HCT116 (cell line): ENCODE results near the gene TFDP1. TPM values are rescaled to one million over a fixed set of nuclear protein-coding genes. Genes with fewer than 3 reads are reported as not detected.

Experiments used
- ATAC-seq: fragments of 200-7000 bp; cut with Tn5 transposase; 2 replicates; pipeline ENCODE4 v1.9.1; 2020; ENCODE audit warnings: mild to moderate bottlenecking, moderate library complexity
- BruUV-seq: library from RNA; stranded (reverse); fragments of 400-500 nt; replicated peaks from 2 replicates; lab custom pipeline; 2021; lab: Mats Ljungman, UMichigan
- CTCF ChIA-PET: fragments of 300-600 bp; sonication (Branson Sonifier 250); formaldehyde crosslinking; loops from one replicate; lab custom pipeline; 2021; ENCODE audit warnings: antibody characterized with exemption; lab: Charles Lee
- POLR2A ChIA-PET: fragments of 300-600, 350-600 bp; sonication (Branson Sonifier 250); formaldehyde crosslinking; loops from one replicate; lab custom pipeline; 2021; ENCODE audit warnings: antibody characterized with exemption; lab: Charles Lee
- RAD21 ChIA-PET, 2 experiments: fragments of 300-600 bp; sonication (Branson Sonifier 250); formaldehyde crosslinking; loops; one replicate each; lab custom pipeline; 2023; ENCODE audit warnings: low total read pairs in 2 of 2; ENCODE audit not compliant: uncharacterized antibody in 2 of 2, unreplicated experiment in 2 of 2, low non-redundant PET in 1 of 2; lab: Charles Lee
- DNase-seq: peaks from one replicate; pipeline ENCODE4 v3.0.0-alpha.2; 2010; ENCODE audit warnings: low read depth, low spot score
- H2AFZ ChIP-seq: fragments of 200-600 bp; shearing (Covaris generic), sonication (generic); 2 replicates; pipeline ENCODE4 v1.6.1; 2017; ENCODE audit warnings: low read depth, mixed run types, mixed read lengths, antibody characterized with exemption, low read length; ENCODE audit not compliant: poor library complexity, severe bottlenecking
- H3K27ac ChIP-seq: 2 replicates; pipeline ENCODE4 v1.5.1; 2012; ENCODE audit warnings: low read depth, low read length
- H3K27me3 ChIP-seq: fragments of 200-600 bp; sonication (generic); 2 replicates; pipeline ENCODE4 v1.6.1; 2016; ENCODE audit warnings: mixed run types, low read length, mixed read lengths; ENCODE audit not compliant: insufficient read depth
- H3K36me3 ChIP-seq, 2 experiments: fragments of 200-500 bp in 1 of 2; fragments of 200-600 bp in 1 of 2; sonication (Bioruptor generic) in 1 of 2; sonication (generic) in 1 of 2; 2 replicates each; pipeline versions ENCODE4 v1.5.1 to v1.6.1; 2014 to 2016; ENCODE audit warnings: low read length in 2 of 2, inconsistent platforms in 1 of 2, mixed read lengths in 1 of 2, mixed run types in 1 of 2; ENCODE audit not compliant: insufficient read depth in 2 of 2, control insufficient read depth in 1 of 2
- H3K4me1 ChIP-seq, 2 experiments: fragments of 200-600 bp in 1 of 2; sonication (generic) in 1 of 2; 2 replicates each; pipeline versions ENCODE4 v1.5.1 to v1.6.1; 2012 to 2017; ENCODE audit warnings: low read length in 2 of 2, inconsistent platforms in 1 of 2, mild to moderate bottlenecking in 1 of 2, mixed read lengths in 1 of 2, mixed run types in 1 of 2, moderate library complexity in 1 of 2; ENCODE audit not compliant: insufficient read depth in 2 of 2, control insufficient read depth in 1 of 2
- H3K4me2 ChIP-seq: fragments of 200-600 bp; sonication (generic); 2 replicates; pipeline ENCODE4 v1.6.1; 2017; ENCODE audit warnings: mixed run types, low read length, mixed read lengths
- H3K4me3 ChIP-seq, 2 experiments: fragments of 200-600 bp in 1 of 2; sonication (generic) in 1 of 2; replicated peaks in 1 of 2; 2 replicates each; pipeline ENCODE4 v1.5.1; 2011 to 2016; ENCODE audit warnings: low read length in 2 of 2, control low read depth in 1 of 2, low read depth in 1 of 2, mild to moderate bottlenecking in 1 of 2, mixed read lengths in 1 of 2, mixed run types in 1 of 2
- H3K79me2 ChIP-seq: fragments of 200-600 bp; sonication (generic); 2 replicates; pipeline ENCODE4 v1.6.1; 2017; ENCODE audit warnings: mild to moderate bottlenecking, mixed run types, low read length, moderate library complexity, mixed read lengths; ENCODE audit not compliant: insufficient read depth
- H3K9ac ChIP-seq: fragments of 200-600 bp; sonication (generic); 2 replicates; pipeline ENCODE4 v1.6.1; 2016; ENCODE audit warnings: low read length, mixed read lengths
- H3K9me2 ChIP-seq: fragments of 200-600 bp; sonication (generic), shearing (Covaris generic); 2 replicates; pipeline ENCODE4 v1.6.1; 2017; ENCODE audit warnings: mixed run types, mild to moderate bottlenecking, moderate library complexity; ENCODE audit not compliant: insufficient read depth
- H3K9me3 ChIP-seq, 2 experiments: fragments of 200-500 bp in 1 of 2; fragments of 200-600 bp in 1 of 2; sonication (Bioruptor generic) in 1 of 2; sonication (generic) in 1 of 2; 2 replicates each; pipeline ENCODE4 v1.6.1; 2014 to 2017; ENCODE audit warnings: low read length in 2 of 2, mixed read lengths in 2 of 2, inconsistent platforms in 1 of 2, low read depth in 1 of 2, mild to moderate bottlenecking in 1 of 2, mixed run types in 1 of 2, moderate library complexity in 1 of 2; ENCODE audit not compliant: control insufficient read depth in 1 of 2, insufficient read depth in 1 of 2
- H4K20me1 ChIP-seq: fragments of 200-600 bp; sonication (generic), shearing (Covaris generic); 2 replicates; pipeline ENCODE4 v1.6.1; 2017; ENCODE audit warnings: mixed run types, mild to moderate bottlenecking, moderate library complexity; ENCODE audit not compliant: insufficient read depth
- ATF3 ChIP-seq: IDR thresholded peaks from 2 replicates; pipeline ENCODE4 v1.6.1; 2012
- CBX3 ChIP-seq: IDR thresholded peaks from 2 replicates; pipeline ENCODE4 v1.6.1; 2012; ENCODE audit warnings: low read depth
- CEBPB ChIP-seq: IDR thresholded peaks from 2 replicates; pipeline ENCODE4 v1.6.1; 2012; ENCODE audit warnings: low read depth
- ELF1 ChIP-seq: IDR thresholded peaks from 2 replicates; pipeline ENCODE4 v1.6.1; 2012; ENCODE audit warnings: low read depth, borderline replicate concordance
- EZH2 ChIP-seq: fragments of 200-600 bp; sonication (generic); IDR thresholded peaks from 2 replicates; pipeline ENCODE4 v1.6.1; 2017; ENCODE audit warnings: antibody characterized with exemption, mixed run types
- EZH2phosphoT487 ChIP-seq: fragments of 200-600 bp; IDR thresholded peaks from 2 replicates; pipeline ENCODE4 v1.6.1; 2018; ENCODE audit warnings: antibody characterized with exemption, borderline replicate concordance
- JUND ChIP-seq: IDR thresholded peaks from 2 replicates; pipeline ENCODE4 v1.6.1; 2012
- POLR2A ChIP-seq: IDR thresholded peaks from 2 replicates; pipeline ENCODE4 v1.7.0; 2011; ENCODE audit warnings: borderline replicate concordance; ENCODE audit not compliant: insufficient read depth, insufficient read length; ENCODE audit errors: extremely low read depth
- POLR2AphosphoS5 ChIP-seq: IDR thresholded peaks from 2 replicates; pipeline ENCODE4 v1.6.1; 2011; ENCODE audit warnings: mild to moderate bottlenecking, low read depth, low read length, moderate library complexity
- REST ChIP-seq: IDR thresholded peaks from 2 replicates; pipeline ENCODE4 v1.6.1; 2012; ENCODE audit warnings: low read depth
- SIN3A ChIP-seq: IDR thresholded peaks from 2 replicates; pipeline ENCODE4 v1.6.1; 2012; ENCODE audit warnings: low read depth
- SP1 ChIP-seq: IDR thresholded peaks from 2 replicates; pipeline ENCODE4 v1.6.1; 2012; ENCODE audit warnings: low read depth
- SRF ChIP-seq: IDR thresholded peaks from 2 replicates; pipeline ENCODE4 v1.6.1; 2012; ENCODE audit warnings: low read depth
- TCF7L2 ChIP-seq: IDR thresholded peaks from 2 replicates; pipeline ENCODE4 v1.7.0; 2011; ENCODE audit warnings: borderline replicate concordance, inconsistent platforms; ENCODE audit not compliant: insufficient read depth, insufficient read length; ENCODE audit errors: extremely low read depth
- YY1 ChIP-seq: IDR thresholded peaks from 2 replicates; pipeline ENCODE4 v1.6.1; 2011; ENCODE audit warnings: low read length, low read depth, moderate library complexity, mild to moderate bottlenecking; ENCODE audit not compliant: insufficient replicate concordance; ENCODE audit errors: extremely low read depth
- ZBTB33 ChIP-seq: IDR thresholded peaks from 2 replicates; pipeline ENCODE4 v1.6.1; 2011; ENCODE audit warnings: mild to moderate bottlenecking, low read length, moderate library complexity; ENCODE audit not compliant: insufficient replicate concordance; ENCODE audit errors: extremely low read depth
- ZFX ChIP-seq: fragments of 450-650 bp; IDR thresholded peaks from 2 replicates; pipeline ENCODE4 v1.6.1; 2017
- intact Hi-C: fragments of 100-400 bp; cut with micrococcal nuclease; formaldehyde crosslinking; loops from 2 replicates; pipeline ENCODE4 v1.10.0; 2022
- total RNA-seq: library from RNA; stranded (reverse); gene quantifications from one replicate; pipeline ENCODE4 v1.2.1, GENCODE V29; 2021; ENCODE audit not compliant: unreplicated experiment
- TF ChIP-seq, protein P1 (sequence below): IDR thresholded peaks from 2 replicates; pipeline ENCODE4 v1.6.1; 2012

Gene TFDP1
- total RNA-seq, 1 experiment from 2014 or later = 169 TPM

- H3K4me3 ChIP-seq = no peak overlapping the region
- no peaks in the 10 kb centered on the region for H3K9me2 ChIP-seq
- BruUV-seq = no TSS peak
- CTCF ChIA-PET = no interaction called here
- H3K27me3 ChIP-seq = no peaks in the 10 kb centered on the region
- H3K36me3 ChIP-seq = no peaks in the 10 kb centered on the region
- ATAC-seq = no peak
- no peak overlapping the region for H2AFZ ChIP-seq
- peaks cover under 1 to 2% of the 10 kb centered on the region in 2 experiments; a peak in 2 of 4 replicates for H3K4me1 ChIP-seq
- POLR2A ChIA-PET = no interaction called here
- no peak for DNase-seq
- no peaks in the 10 kb centered on the region for H3K9me3 ChIP-seq
- intact Hi-C loops = no loop called here
- no peak overlapping the region for H3K27ac ChIP-seq
- H4K20me1 ChIP-seq = no peaks in the 10 kb centered on the region
- no peak for TF ChIP-seq ATF3
- TF ChIP-seq EZH2phosphoT487 = no peak
- TF ChIP-seq SIN3A = no peak
- no peak for TF ChIP-seq EZH2
- no peak for TF ChIP-seq REST
- no peak for TF ChIP-seq POLR2A
- TF ChIP-seq JUND = no peak
- no peak for TF ChIP-seq SP1
- no peak for TF ChIP-seq CEBPB
- TF ChIP-seq CBX3 = no peak
- TF ChIP-seq SRF = no peak
- TF ChIP-seq, protein P1, sequence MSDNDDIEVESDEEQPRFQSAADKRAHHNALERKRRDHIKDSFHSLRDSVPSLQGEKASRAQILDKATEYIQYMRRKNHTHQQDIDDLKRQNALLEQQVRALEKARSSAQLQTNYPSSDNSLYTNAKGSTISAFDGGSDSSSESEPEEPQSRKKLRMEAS = no peak
- TF ChIP-seq POLR2AphosphoS5 = no peak
- TF ChIP-seq ZBTB33 = no peak
- TF ChIP-seq ELF1 = no peak
- no peak for TF ChIP-seq YY1
- TF ChIP-seq ZFX = no peak
- TF ChIP-seq TCF7L2 = no peak
- H3K9ac ChIP-seq = no peak overlapping the region
- H3K4me2 ChIP-seq = no peak overlapping the region
- no peaks in the 10 kb centered on the region for H3K79me2 ChIP-seq
- RAD21 ChIA-PET = no interaction called here
Measured at GRCh38 chr13:113652404-113653263, 68.1 kb downstream of the TFDP1 start.
